ENCODE measurements around the gene COX19.

DNA sequence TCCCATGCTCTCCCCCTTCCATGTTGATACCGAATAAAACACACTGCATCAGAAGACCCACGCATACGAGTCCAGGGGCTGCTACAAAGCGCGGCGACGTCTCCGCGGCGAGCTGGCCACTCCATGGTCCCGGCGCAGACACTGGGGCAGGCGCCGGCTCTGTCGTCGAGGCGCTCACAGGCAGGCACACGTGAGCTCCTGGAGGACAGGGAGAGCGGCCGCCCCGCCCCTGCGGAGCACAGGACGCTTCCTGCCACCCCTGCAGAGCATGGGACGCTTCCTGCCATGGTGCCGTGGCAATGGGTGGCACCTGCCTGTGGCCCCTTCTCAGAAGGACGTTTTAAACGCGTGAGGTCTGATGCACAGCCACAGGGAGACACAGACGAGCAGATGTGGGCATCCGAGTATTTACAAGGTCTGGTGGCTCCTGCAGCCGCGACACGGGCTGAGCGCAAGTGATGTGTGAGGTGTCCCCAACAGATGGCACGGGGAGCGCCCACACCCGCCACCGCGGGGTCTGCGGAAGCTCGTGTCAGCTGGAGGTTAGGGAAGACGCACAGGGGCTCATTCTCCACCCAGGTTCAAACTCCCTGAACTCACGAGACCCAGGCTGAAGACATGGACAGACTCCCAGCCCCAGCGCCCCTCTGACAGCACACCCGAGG is 47.6 kb upstream of the COX19 start:
- TF ChIP-seq, protein P1, sequence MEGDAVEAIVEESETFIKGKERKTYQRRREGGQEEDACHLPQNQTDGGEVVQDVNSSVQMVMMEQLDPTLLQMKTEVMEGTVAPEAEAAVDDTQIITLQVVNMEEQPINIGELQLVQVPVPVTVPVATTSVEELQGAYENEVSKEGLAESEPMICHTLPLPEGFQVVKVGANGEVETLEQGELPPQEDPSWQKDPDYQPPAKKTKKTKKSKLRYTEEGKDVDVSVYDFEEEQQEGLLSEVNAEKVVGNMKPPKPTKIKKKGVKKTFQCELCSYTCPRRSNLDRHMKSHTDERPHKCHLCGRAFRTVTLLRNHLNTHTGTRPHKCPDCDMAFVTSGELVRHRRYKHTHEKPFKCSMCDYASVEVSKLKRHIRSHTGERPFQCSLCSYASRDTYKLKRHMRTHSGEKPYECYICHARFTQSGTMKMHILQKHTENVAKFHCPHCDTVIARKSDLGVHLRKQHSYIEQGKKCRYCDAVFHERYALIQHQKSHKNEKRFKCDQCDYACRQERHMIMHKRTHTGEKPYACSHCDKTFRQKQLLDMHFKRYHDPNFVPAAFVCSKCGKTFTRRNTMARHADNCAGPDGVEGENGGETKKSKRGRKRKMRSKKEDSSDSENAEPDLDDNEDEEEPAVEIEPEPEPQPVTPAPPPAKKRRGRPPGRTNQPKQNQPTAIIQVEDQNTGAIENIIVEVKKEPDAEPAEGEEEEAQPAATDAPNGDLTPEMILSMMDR (IDR thresholded peaks at IDR 0.05), result no peak
- TF ChIP-seq EZH2 (IDR thresholded peaks at IDR 0.05; ENCODE audit: borderline replicate concordance, insufficient read depth, low read depth, low read length, poor library complexity, severe bottlenecking), result no peak

Data from B cell (primary cell).